Stimulated activated memory B cell treated with anti-CD40 and anti-IgM and Interleukin-4, amounts not matched to agents 10 μg/mL and 1 μg/mL and 100 μg/mL, for 72 hours (primary cell): ENCODE measurements around the gene NFATC2.
"Not testable (repeated sequence)": the region's sequence is repeated elsewhere in the genome, so short reads cannot be mapped to it uniquely, and the experiment has no call there.

Experiments used
- ATAC-seq: fragments of 150-1000 bp; cut with Tn5 transposase; 2 replicates; pipeline ENCODE4 v1.10.0; 2021
- H3K27ac Mint-ChIP-seq: one replicate; pipeline ENCODE4 v1.8.0; 2022; ENCODE audit warnings: mild to moderate bottlenecking, mixed read lengths
- H3K27me3 Mint-ChIP-seq: one replicate; pipeline ENCODE4 v1.8.0; 2022; ENCODE audit warnings: mixed read lengths
- H3K36me3 Mint-ChIP-seq: one replicate; pipeline ENCODE4 v1.8.0; 2022; ENCODE audit warnings: mixed read lengths
- H3K4me1 Mint-ChIP-seq: one replicate; pipeline ENCODE4 v1.8.0; 2022; ENCODE audit warnings: mixed read lengths
- H3K4me3 Mint-ChIP-seq: one replicate; pipeline ENCODE4 v1.8.0; 2022; ENCODE audit warnings: mild to moderate bottlenecking, moderate library complexity, mixed read lengths
- H3K9me3 Mint-ChIP-seq: one replicate; pipeline ENCODE4 v1.8.0; 2022; ENCODE audit warnings: mixed read lengths

NFATC2 gene

DNA sequence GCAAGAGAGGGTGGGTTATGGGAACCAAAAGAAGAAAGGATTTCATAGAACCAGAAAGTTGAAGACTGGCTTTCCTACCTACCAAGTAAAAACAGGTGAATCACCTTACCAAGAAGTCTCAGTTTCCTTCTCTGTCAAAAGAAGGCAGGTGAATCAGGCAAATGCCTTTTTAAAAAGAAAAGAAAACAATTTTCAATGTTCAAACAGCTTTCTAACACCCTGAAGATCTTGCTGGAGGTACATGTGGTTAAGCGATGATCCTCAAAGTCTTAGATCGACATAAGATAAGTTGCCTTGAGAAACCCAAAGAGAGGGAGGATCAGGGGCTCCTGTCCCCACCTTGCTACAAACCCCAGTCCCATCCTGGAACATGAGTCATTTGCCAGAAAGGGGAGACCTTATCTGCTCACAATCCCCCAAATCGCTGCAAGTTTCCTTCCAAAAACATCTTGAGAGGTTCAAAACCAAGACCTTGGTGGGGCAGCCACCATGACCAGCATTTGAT lies 71.6 kb downstream of the NFATC2 start:
- H3K9me3 Mint-ChIP-seq: no peaks in the 10 kb centered on the region
- no peak for ATAC-seq
- peaks cover 66% of the 10 kb centered on the region for H3K36me3 Mint-ChIP-seq
- H3K4me3 Mint-ChIP-seq: no peak overlapping the region
- no peaks in the 10 kb centered on the region for H3K27me3 Mint-ChIP-seq
- H3K27ac Mint-ChIP-seq: no peak overlapping the region
- H3K4me1 Mint-ChIP-seq: peaks cover 11% of the 10 kb centered on the region

DNA sequence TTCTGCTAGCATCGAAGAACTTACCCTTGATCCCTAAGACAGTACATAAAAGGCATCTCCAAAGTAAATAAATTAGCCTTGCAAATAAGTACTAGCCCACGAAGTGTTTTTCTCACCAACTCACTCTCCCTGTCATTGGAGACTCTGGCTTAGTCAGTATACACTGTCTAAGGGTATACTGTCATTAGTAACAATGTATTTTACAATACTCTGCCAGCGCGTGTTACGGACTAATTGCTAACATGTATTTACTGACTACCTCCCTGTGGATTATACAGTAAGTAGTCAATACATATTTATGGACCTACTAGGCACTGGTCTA lies 72.1 kb downstream of the NFATC2 start:
- Mint-ChIP-seq H3K4me3 (no peak overlapping the region), H3K9me3 (no peaks in the 10 kb centered on the region), H3K4me1 (peaks cover 11% of the 10 kb centered on the region), H3K36me3 (peaks cover 67% of the 10 kb centered on the region), H3K27me3 (no peaks in the 10 kb centered on the region), H3K27ac (no peak overlapping the region)
- no peak for ATAC-seq

DNA sequence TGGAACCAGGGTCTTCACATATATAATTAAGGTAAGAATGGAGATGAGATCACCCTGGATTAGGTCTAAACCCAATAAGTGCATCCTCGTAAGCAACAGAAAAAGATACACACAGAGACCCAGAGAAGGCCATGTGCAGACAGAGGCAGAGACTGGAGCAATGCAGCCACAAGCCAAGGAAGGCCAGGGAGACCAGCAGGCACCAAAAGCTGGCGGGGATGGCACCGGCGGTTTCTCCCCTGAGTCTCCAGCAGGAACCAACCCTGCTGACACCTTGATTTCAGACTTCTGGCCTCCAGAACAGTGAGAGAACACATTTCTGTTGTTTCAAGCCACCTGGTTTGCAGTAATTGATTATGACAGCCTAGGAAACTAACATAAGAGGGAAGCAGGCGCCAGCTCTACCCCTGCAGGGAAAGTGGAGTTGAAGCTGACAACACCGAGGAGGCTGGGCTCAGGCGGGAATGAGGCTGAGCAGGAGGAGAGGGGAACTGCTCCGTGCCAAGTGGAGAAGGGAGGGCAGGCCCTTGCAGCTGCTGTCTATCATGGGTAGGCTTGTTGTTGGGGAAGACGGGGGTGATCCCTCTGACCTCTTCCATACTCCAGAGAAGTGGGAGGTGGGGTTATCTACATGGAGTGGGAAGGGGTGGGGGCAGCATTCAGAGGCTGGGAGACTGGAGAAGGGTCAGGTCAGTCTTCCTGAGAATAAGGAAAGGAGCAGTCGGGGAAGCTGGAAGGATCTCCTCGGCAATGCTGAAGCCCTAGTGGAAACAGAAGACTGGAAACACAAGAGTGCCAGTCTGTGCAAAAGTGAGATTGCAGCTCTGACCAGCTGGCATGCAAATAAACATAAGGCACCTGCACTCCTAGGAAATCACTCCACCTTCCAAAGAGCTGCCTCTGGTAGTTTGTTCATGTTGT lies 72.7 kb downstream of the NFATC2 start:
- ATAC-seq: no peak
- Mint-ChIP-seq H3K4me1 (peaks cover 11% of the 10 kb centered on the region), H3K27ac (peak overlapping the region; percentile 16), H3K9me3 (no peaks in the 10 kb centered on the region), H3K27me3 (no peaks in the 10 kb centered on the region), H3K4me3 (no peak overlapping the region), H3K36me3 (peaks cover 68% of the 10 kb centered on the region)

GRCh38 chr20:51469046-51469445 lies 73.5 kb downstream of the NFATC2 start:
- H3K27me3 Mint-ChIP-seq: no peaks in the 10 kb centered on the region
- H3K27ac Mint-ChIP-seq: peak overlapping the region; percentile 16
- no peak for ATAC-seq
- H3K4me1 Mint-ChIP-seq: peaks cover 12% of the 10 kb centered on the region
- no peaks in the 10 kb centered on the region for H3K9me3 Mint-ChIP-seq
- H3K4me3 Mint-ChIP-seq: no peak overlapping the region
- peaks cover 70% of the 10 kb centered on the region for H3K36me3 Mint-ChIP-seq

DNA sequence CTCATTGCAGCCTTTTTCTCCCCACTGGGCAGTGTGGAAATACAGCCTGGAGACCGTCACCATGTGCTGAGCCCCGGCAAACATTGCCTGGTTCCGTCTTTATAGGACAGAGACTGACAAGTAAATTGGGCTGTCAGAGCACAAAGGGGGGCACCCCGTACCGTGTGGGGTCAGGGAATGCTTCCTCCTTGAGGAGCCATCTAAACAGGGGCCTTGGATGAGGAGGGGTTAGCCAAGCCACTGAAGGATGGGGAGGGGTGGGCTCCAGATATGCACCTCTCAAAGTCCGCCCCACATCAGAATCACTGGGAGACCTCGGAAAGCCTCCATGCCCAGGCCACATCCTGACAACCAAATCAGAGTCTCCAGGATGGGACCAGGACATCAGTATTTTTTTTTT lies 73.9 kb downstream of the NFATC2 start:
- no peak overlapping the region for H3K4me3 Mint-ChIP-seq
- ATAC-seq: no peak
- no peaks in the 10 kb centered on the region for H3K27me3 Mint-ChIP-seq
- no peaks in the 10 kb centered on the region for H3K9me3 Mint-ChIP-seq
- H3K4me1 Mint-ChIP-seq: peaks cover 16% of the 10 kb centered on the region
- H3K27ac Mint-ChIP-seq: no peak overlapping the region
- H3K36me3 Mint-ChIP-seq: peaks cover 70% of the 10 kb centered on the region

GRCh38 chr20:51467956-51468626 lies 74.4 kb downstream of the NFATC2 start:
- Mint-ChIP-seq H3K4me3 (no peak overlapping the region), H3K27ac (no peak overlapping the region), H3K9me3 (no peaks in the 10 kb centered on the region), H3K36me3 (peaks cover 70% of the 10 kb centered on the region), H3K27me3 (no peaks in the 10 kb centered on the region), H3K4me1 (peaks cover 21% of the 10 kb centered on the region)
- ATAC-seq: no peak

GRCh38 chr20:51463998-51464397 lies 78.5 kb downstream of the NFATC2 start:
- peaks cover 36% of the 10 kb centered on the region for H3K4me1 Mint-ChIP-seq
- no peak overlapping the region for H3K4me3 Mint-ChIP-seq
- no peak for ATAC-seq
- peak overlapping the region; percentile 55 for H3K27ac Mint-ChIP-seq
- no peaks in the 10 kb centered on the region for H3K9me3 Mint-ChIP-seq
- H3K36me3 Mint-ChIP-seq: peaks cover 69% of the 10 kb centered on the region
- H3K27me3 Mint-ChIP-seq: no peaks in the 10 kb centered on the region

DNA sequence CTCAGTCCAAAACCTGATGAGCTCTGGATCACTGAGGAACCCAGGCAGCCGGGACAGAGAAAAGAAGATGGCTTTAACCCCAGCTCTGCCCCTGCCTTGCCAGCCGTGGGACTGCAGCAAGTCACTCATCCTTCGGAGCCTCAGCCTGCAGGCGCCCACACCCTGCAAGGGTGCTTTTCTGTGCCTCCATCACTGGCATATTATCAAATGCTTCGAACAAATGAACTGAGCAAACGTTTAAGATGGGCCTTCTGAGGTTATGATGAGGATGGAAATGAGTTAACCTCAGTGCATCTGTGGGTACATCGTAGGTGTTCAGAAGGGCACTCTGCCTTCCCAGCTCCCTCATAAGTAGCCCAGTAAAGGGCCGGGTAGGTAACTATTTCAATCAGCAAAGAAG lies 79.0 kb downstream of the NFATC2 start:
- Mint-ChIP-seq H3K9me3 (no peaks in the 10 kb centered on the region), H3K4me3 (no peak overlapping the region), H3K36me3 (peaks cover 67% of the 10 kb centered on the region), H3K27ac (peak overlapping the region; percentile 55), H3K27me3 (no peaks in the 10 kb centered on the region), H3K4me1 (peaks cover 39% of the 10 kb centered on the region)
- ATAC-seq: no peak

- Mint-ChIP-seq H3K9me3 (no peaks in the 10 kb centered on the region), H3K4me1 (peaks cover 43% of the 10 kb centered on the region), H3K27me3 (no peaks in the 10 kb centered on the region), H3K36me3 (peaks cover 64% of the 10 kb centered on the region), H3K4me3 (no peak overlapping the region), H3K27ac (peak overlapping the region; percentile 55)
- no peak for ATAC-seq
Measured at GRCh38 chr20:51462566-51463276, 79.8 kb downstream of the NFATC2 start.

DNA sequence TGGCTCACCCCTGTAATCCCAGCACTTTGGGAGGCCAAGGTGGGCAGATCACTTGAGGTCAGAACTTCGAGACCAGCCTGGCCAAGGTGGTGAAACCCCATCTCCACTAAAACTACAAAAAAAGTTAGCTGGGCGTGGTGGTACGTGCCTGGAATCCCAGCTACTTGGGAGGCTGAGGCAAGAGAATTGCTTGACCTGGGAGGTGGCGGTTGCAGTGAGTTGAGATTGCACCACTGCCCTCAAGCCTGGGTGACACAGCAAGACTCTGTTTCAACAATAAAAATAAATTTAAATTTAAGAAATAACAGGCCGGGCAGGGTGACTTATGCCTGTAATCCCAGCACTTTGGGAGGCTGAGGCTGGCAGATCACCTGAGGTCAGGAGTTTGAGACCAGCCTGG lies 80.7 kb downstream of the NFATC2 start:
- not testable (repeated sequence) for H3K9me3 Mint-ChIP-seq, ATAC-seq, H3K27me3 Mint-ChIP-seq, H3K4me3 Mint-ChIP-seq
- Mint-ChIP-seq H3K36me3 (peaks cover 64% of the 10 kb centered on the region), H3K4me1 (peaks cover 51% of the 10 kb centered on the region), H3K27ac (peak overlapping the region; percentile 85)

GRCh38 chr20:51461306-51461705 lies 81.2 kb downstream of the NFATC2 start:
- Mint-ChIP-seq H3K9me3 (no peaks in the 10 kb centered on the region), H3K36me3 (peaks cover 63% of the 10 kb centered on the region), H3K4me3 (no peak overlapping the region), H3K4me1 (peaks cover 57% of the 10 kb centered on the region), H3K27me3 (no peaks in the 10 kb centered on the region), H3K27ac (peak overlapping the region; percentile 85)
- ATAC-seq: peak; percentile 25

GRCh38 chr20:51460569-51461265 lies 81.8 kb downstream of the NFATC2 start:
- peak; percentile 97 for ATAC-seq
- Mint-ChIP-seq H3K9me3 (no peaks in the 10 kb centered on the region), H3K4me3 (peak overlapping the region; percentile 22), H3K36me3 (peaks cover 57% of the 10 kb centered on the region), H3K4me1 (peaks cover 57% of the 10 kb centered on the region), H3K27me3 (no peaks in the 10 kb centered on the region), H3K27ac (peak overlapping the region; percentile 85)

- H3K27ac Mint-ChIP-seq: peak overlapping the region; percentile 85
- H3K36me3 Mint-ChIP-seq: peaks cover 57% of the 10 kb centered on the region
- no peaks in the 10 kb centered on the region for H3K9me3 Mint-ChIP-seq
- ATAC-seq: no peak
- H3K27me3 Mint-ChIP-seq: no peaks in the 10 kb centered on the region
- peaks cover 57% of the 10 kb centered on the region for H3K4me1 Mint-ChIP-seq
- H3K4me3 Mint-ChIP-seq: no peak overlapping the region
Measured at GRCh38 chr20:51460163-51460562, 82.4 kb downstream of the NFATC2 start.

GRCh38 chr20:51458751-51459439 lies 83.6 kb downstream of the NFATC2 start:
- ATAC-seq: no peak
- H3K4me1 Mint-ChIP-seq: peaks cover 54% of the 10 kb centered on the region
- H3K27me3 Mint-ChIP-seq: no peaks in the 10 kb centered on the region
- peak overlapping the region; percentile 41 for H3K4me3 Mint-ChIP-seq
- H3K36me3 Mint-ChIP-seq: peaks cover 56% of the 10 kb centered on the region
- peak overlapping the region; percentile 46 for H3K27ac Mint-ChIP-seq
- H3K9me3 Mint-ChIP-seq: no peaks in the 10 kb centered on the region
